CD14-positive monocyte (primary cell): ENCODE results near the gene HSPH1. TPM values are rescaled to one million over a fixed set of nuclear protein-coding genes. Genes with fewer than 3 reads are reported as not detected.
"Not testable (repeated sequence)": the region's sequence is repeated elsewhere in the genome, so short reads cannot be mapped to it uniquely, and the experiment has no call there.

ENCODE experiments used
- DNase-seq, 3 donors: peaks; one replicate each; pipeline ENCODE4 v3.0.0-alpha.2; 2011 to 2022
- H2AFZ ChIP-seq: 2 replicates; pipeline ENCODE4 v1.6.0; 2012; ENCODE audit warnings: mild to moderate bottlenecking, low read depth, low read length, inconsistent platforms; ENCODE audit not compliant: insufficient read depth, poor library complexity, severe bottlenecking
- H3K27ac ChIP-seq, 2 donors: 1 replicate in 1 of 2; 2 replicates in 1 of 2; pipeline ENCODE4 v1.5.1; 2012 to 2013; ENCODE audit warnings: low read length in 2 of 2, control low read depth in 1 of 2, inconsistent platforms in 1 of 2, low read depth in 1 of 2, mild to moderate bottlenecking in 1 of 2
- H3K27me3 ChIP-seq, 2 donors: one replicate each; pipeline versions ENCODE4 v1.6.0 to v1.6.1; 2011 to 2013; ENCODE audit warnings: low read length in 2 of 2; ENCODE audit not compliant: control insufficient read depth in 2 of 2, insufficient read depth in 2 of 2
- H3K36me3 ChIP-seq, 2 donors: replicated peaks in 1 of 2; 1 replicate in 1 of 2; 2 replicates in 1 of 2; pipeline versions ENCODE4 v1.5.1 to v1.6.1; 2012 to 2013; ENCODE audit warnings: low read length in 2 of 2, control low read depth in 1 of 2, inconsistent platforms in 1 of 2, mild to moderate bottlenecking in 1 of 2; ENCODE audit not compliant: insufficient read depth in 2 of 2, control insufficient read depth in 1 of 2
- H3K4me1 ChIP-seq, 2 donors: 1 replicate in 1 of 2; 2 replicates in 1 of 2; pipeline versions ENCODE4 v1.5.1 to v1.6.1; 2012 to 2013; ENCODE audit warnings: low read length in 2 of 2, control low read depth in 1 of 2, inconsistent platforms in 1 of 2, mild to moderate bottlenecking in 1 of 2, moderate library complexity in 1 of 2; ENCODE audit not compliant: insufficient read depth in 2 of 2, control insufficient read depth in 1 of 2
- H3K4me2 ChIP-seq: replicated peaks from 2 replicates; pipeline ENCODE3; 2012; ENCODE audit warnings: low read length, moderate library complexity, mild to moderate bottlenecking; ENCODE audit not compliant: poor library complexity, severe bottlenecking; ENCODE audit errors: extremely low read depth
- H3K4me3 ChIP-seq, 3 experiments: fragments of 200-600 bp in 1 of 3; sonication (generic) in 1 of 3; replicated peaks in 1 of 3; 1 replicate in 2 of 3; 2 replicates in 1 of 3; pipeline ENCODE4 v1.5.1; 2011 to 2013; ENCODE audit warnings: low read length in 3 of 3, mild to moderate bottlenecking in 3 of 3, control low read depth in 2 of 3, low read depth in 2 of 3, inconsistent platforms in 1 of 3, moderate library complexity in 1 of 3
- H3K79me2 ChIP-seq: 2 replicates; pipeline ENCODE4 v1.6.0; 2012; ENCODE audit warnings: mild to moderate bottlenecking, control low read depth, inconsistent platforms, low read length, moderate library complexity; ENCODE audit not compliant: insufficient read depth
- H3K9ac ChIP-seq: 2 replicates; pipeline ENCODE4 v1.6.0; 2017; ENCODE audit warnings: low read length, mild to moderate bottlenecking; ENCODE audit not compliant: insufficient read depth, poor library complexity, severe bottlenecking
- H3K9me3 ChIP-seq, 2 donors: replicated peaks in 1 of 2; 1 replicate in 1 of 2; 2 replicates in 1 of 2; pipeline versions ENCODE4 v1.5.1 to v1.6.1; 2012 to 2013; ENCODE audit warnings: low read length in 2 of 2, control low read depth in 1 of 2; ENCODE audit not compliant: control insufficient read depth in 1 of 2, insufficient read depth in 1 of 2
- H4K20me1 ChIP-seq: 2 replicates; pipeline ENCODE4 v1.6.0; 2012; ENCODE audit warnings: mild to moderate bottlenecking, low read length, control low read depth, moderate library complexity; ENCODE audit not compliant: insufficient read depth
- H3K27ac Mint-ChIP-seq, 7 donors: one replicate each; pipeline ENCODE4 v1.8.0; 2020; ENCODE audit warnings: mild to moderate bottlenecking in 7 of 7, mixed read lengths in 7 of 7, moderate library complexity in 6 of 7, inconsistent platforms in 2 of 7
- H3K27me3 Mint-ChIP-seq, 3 donors: one replicate each; pipeline ENCODE4 v1.8.0; 2021 to 2022; ENCODE audit warnings: low read depth in 3 of 3, mild to moderate bottlenecking in 3 of 3, mixed read lengths in 3 of 3, moderate library complexity in 3 of 3, inconsistent platforms in 1 of 3
- H3K36me3 Mint-ChIP-seq, 2 donors: one replicate each; pipeline ENCODE4 v1.8.0; 2020; ENCODE audit warnings: mixed read lengths in 2 of 2, inconsistent platforms in 1 of 2, mild to moderate bottlenecking in 1 of 2
- H3K4me1 Mint-ChIP-seq: one replicate; pipeline ENCODE4 v1.8.0; 2020; ENCODE audit warnings: mild to moderate bottlenecking, mixed read lengths
- H3K4me3 Mint-ChIP-seq, 2 donors: one replicate each; pipeline ENCODE4 v1.8.0; 2020; ENCODE audit warnings: mild to moderate bottlenecking in 2 of 2, mixed read lengths in 2 of 2, moderate library complexity in 1 of 2
- H3K9me3 Mint-ChIP-seq, 7 donors: one replicate each; pipeline ENCODE4 v1.8.0; 2020 to 2022; ENCODE audit warnings: mixed read lengths in 7 of 7, mild to moderate bottlenecking in 6 of 7, moderate library complexity in 6 of 7, inconsistent platforms in 2 of 7
- CTCF ChIP-seq: fragments of 200-600 bp; IDR thresholded peaks from one replicate; pipeline ENCODE4 v1.8.0; 2022; ENCODE audit warnings: antibody characterized with exemption, mild to moderate bottlenecking
- WGBS: methylation state at CpG from one replicate; pipeline ENCODE4 v1.1.5; 2013; ENCODE audit warnings: missing lambda C conversion rate; ENCODE audit not compliant: insufficient coverage; 5-methylcytosine and 5-hydroxymethylcytosine counted together
- intact Hi-C, 2 donors: fragments of 100-400 bp; cut with micrococcal nuclease; formaldehyde crosslinking; loops; one replicate each; pipeline versions ENCODE4 v1.15.0 to v1.15.1; 2023
- polyA plus RNA-seq, 3 donors: library from polyadenylated mRNA; depleted of rRNA in 1 of 3; unstranded in 2 of 3; stranded (reverse) in 1 of 3; fragments of 300-500 nt in 2 of 3; fragments of >200 nt in 1 of 3; fragmentation: Illumina TruSeq in 2 of 3; gene quantifications; 1 replicate in 2 of 3; 2 replicates in 1 of 3; pipeline ENCODE4 v1.2.3, GENCODE V29; 2012 to 2021

The HSPH1 gene
- polyA plus RNA-seq, 3 donors: 7.4 to 11.3 (median 9.1) TPM

GRCh38 chr13:31179754-31180153 lies 18.1 kb upstream of the HSPH1 start:
- Histone ChIP-seq H3K27me3 (no peaks in the 10 kb centered on the region), H3K4me2 (no peak overlapping the region), H4K20me1 (no peaks in the 10 kb centered on the region), H3K9ac (no peak overlapping the region), H3K4me3 (no peak overlapping the region), H3K4me1 (no peaks in the 10 kb centered on the region), H3K9me3 (no peaks in the 10 kb centered on the region), H2AFZ (peak overlapping the region; percentile 41), H3K79me2 (no peaks in the 10 kb centered on the region), H3K36me3 (no peaks in the 10 kb centered on the region), H3K27ac (no peak overlapping the region)
- peaks cover 0 to 6% (median 0%) of the 10 kb centered on the region in 3 donors for H3K27me3 Mint-ChIP-seq
- H3K9me3 Mint-ChIP-seq: peaks cover 5 to 12% (median 7%) of the 10 kb centered on the region in 7 donors
- H3K4me3 Mint-ChIP-seq: no peak overlapping the region
- H3K27ac Mint-ChIP-seq: no peak overlapping the region
- peak in 1 of 3 donors; percentile 6 for DNase-seq
- H3K4me1 Mint-ChIP-seq: peaks cover 8% of the 10 kb centered on the region
- WGBS: 39% methylated on average over 5 of the region's 5 CpGs
- H3K36me3 Mint-ChIP-seq: no peaks in the 10 kb centered on the region
- TF ChIP-seq CTCF: no peak
- intact Hi-C loops: no loop called here

- TF ChIP-seq CTCF: no peak
- Histone ChIP-seq H3K79me2 (no peaks in the 10 kb centered on the region), H4K20me1 (no peaks in the 10 kb centered on the region), H3K27ac (no peak overlapping the region), H3K4me2 (no peak overlapping the region), H3K4me3 (no peak overlapping the region), H3K36me3 (no peaks in the 10 kb centered on the region), H3K27me3 (no peaks in the 10 kb centered on the region), H2AFZ (no peak overlapping the region), H3K9me3 (no peaks in the 10 kb centered on the region), H3K4me1 (no peaks in the 10 kb centered on the region), H3K9ac (no peak overlapping the region)
- Mint-ChIP-seq H3K4me3 (no peak overlapping the region), H3K9me3 (peaks cover 5 to 12% (median 7%) of the 10 kb centered on the region in 7 donors), H3K27me3 (peaks cover 0 to 6% (median 0%) of the 10 kb centered on the region in 3 donors), H3K36me3 (no peaks in the 10 kb centered on the region), H3K27ac (peak overlapping the region in 2 of 7 donors; percentile 66 to 74), H3K4me1 (peaks cover 6% of the 10 kb centered on the region)
- WGBS: 94% methylated on average over 3 of the region's 8 CpGs
- no peak for DNase-seq
- intact Hi-C loops: no loop called here
Measured at GRCh38 chr13:31179241-31179640, 17.5 kb upstream of the HSPH1 start.

- H3K9ac ChIP-seq, H3K4me1 ChIP-seq, H3K9me3 ChIP-seq, H3K27me3 ChIP-seq, H3K4me3 ChIP-seq, H3K4me1 Mint-ChIP-seq, H3K36me3 Mint-ChIP-seq, intact Hi-C loops, H3K4me3 Mint-ChIP-seq, H3K27ac Mint-ChIP-seq, H4K20me1 ChIP-seq, H3K27ac ChIP-seq, H3K36me3 ChIP-seq, DNase-seq, H3K79me2 ChIP-seq, H2AFZ ChIP-seq, H3K27me3 Mint-ChIP-seq, H3K4me2 ChIP-seq: not testable (repeated sequence)
- 90% methylated on average over 11 of the region's 12 CpGs for WGBS
- H3K9me3 Mint-ChIP-seq: peaks cover 5 to 12% (median 7%) of the 10 kb centered on the region in 7 donors
Measured at GRCh38 chr13:31177813-31178495, 16.2 kb upstream of the HSPH1 start.
